Mesendoderm (in vitro differentiated cells): ENCODE measurements around the gene DNAH5.

Experiments
- DNase-seq: peaks from one replicate; pipeline ENCODE4 v3.0.0; 2013
- H2AK5ac ChIP-seq: 2 replicates; pipeline ENCODE4 v1.6.1; 2013; ENCODE audit warnings: low read length, inconsistent platforms
- H2BK120ac ChIP-seq: 2 replicates; pipeline ENCODE4 v1.6.1; 2013; ENCODE audit warnings: low read depth, mild to moderate bottlenecking, low read length, moderate library complexity, mixed read lengths
- H2BK15ac ChIP-seq: replicated peaks from 2 replicates; pipeline ENCODE4 v1.6.1; 2013; ENCODE audit warnings: low read depth, mild to moderate bottlenecking, moderate library complexity
- H2BK5ac ChIP-seq: 2 replicates; pipeline ENCODE4 v1.6.1; 2013; ENCODE audit warnings: low read length, inconsistent platforms
- H3K18ac ChIP-seq: 2 replicates; pipeline ENCODE4 v1.6.1; 2013; ENCODE audit warnings: mild to moderate bottlenecking, low read length, mixed read lengths
- H3K23ac ChIP-seq: one replicate; pipeline ENCODE4 v1.6.1; 2013; ENCODE audit warnings: low read length
- H3K27ac ChIP-seq: 2 replicates; pipeline ENCODE4 v1.5.1; 2013; ENCODE audit warnings: low read depth, mild to moderate bottlenecking, inconsistent platforms, low read length, moderate library complexity
- H3K27me3 ChIP-seq: 2 replicates; pipeline ENCODE4 v1.6.1; 2013; ENCODE audit warnings: low read length, control low read depth, mild to moderate bottlenecking, inconsistent platforms; ENCODE audit not compliant: insufficient read depth, poor library complexity
- H3K36me3 ChIP-seq: 2 replicates; pipeline ENCODE4 v1.6.1; 2013; ENCODE audit warnings: low read length, inconsistent platforms; ENCODE audit not compliant: control insufficient read depth, insufficient read depth
- H3K4ac ChIP-seq: one replicate; pipeline ENCODE4 v1.6.1; 2013; ENCODE audit warnings: low read depth, mild to moderate bottlenecking, low read length, moderate library complexity
- H3K4me1 ChIP-seq: 2 replicates; pipeline ENCODE4 v1.6.1; 2013; ENCODE audit warnings: low read depth, low read length, inconsistent platforms; ENCODE audit not compliant: control insufficient read depth
- H3K4me2 ChIP-seq: 2 replicates; pipeline ENCODE4 v1.6.1; 2013; ENCODE audit warnings: low read length
- H3K4me3 ChIP-seq: 2 replicates; pipeline ENCODE4 v1.5.1; 2013; ENCODE audit warnings: mild to moderate bottlenecking, low read length
- H3K56ac ChIP-seq: one replicate; pipeline ENCODE4 v1.6.1; 2013; ENCODE audit warnings: low read length
- H3K79me1 ChIP-seq: 2 replicates; pipeline ENCODE4 v1.6.1; 2013; ENCODE audit warnings: low read length, inconsistent platforms
- H3K79me2 ChIP-seq: 2 replicates; pipeline ENCODE4 v1.6.1; 2013; ENCODE audit warnings: mild to moderate bottlenecking, low read length; ENCODE audit not compliant: control insufficient read depth, insufficient read depth
- H3K9ac ChIP-seq: 2 replicates; pipeline ENCODE4 v1.6.1; 2013; ENCODE audit warnings: low read length, inconsistent platforms
- H4K5ac ChIP-seq: one replicate; pipeline ENCODE4 v1.6.1; 2013; ENCODE audit warnings: low read length
- H4K8ac ChIP-seq: one replicate; pipeline ENCODE4 v1.6.1; 2013; ENCODE audit warnings: low read depth, mild to moderate bottlenecking, control low read depth, low read length, moderate library complexity
- WGBS: extraction: QIAGEN DNeasy Blood & Tissue Kit; methylation state at CpG from one replicate; pipeline ENCODE4 v1.1.7; 2013; ENCODE audit warnings: low lambda C conversion rate, missing lambda C conversion rate; ENCODE audit not compliant: insufficient coverage; ENCODE audit errors: extremely low coverage; 5-methylcytosine and 5-hydroxymethylcytosine counted together

DNAH5 gene

DNA sequence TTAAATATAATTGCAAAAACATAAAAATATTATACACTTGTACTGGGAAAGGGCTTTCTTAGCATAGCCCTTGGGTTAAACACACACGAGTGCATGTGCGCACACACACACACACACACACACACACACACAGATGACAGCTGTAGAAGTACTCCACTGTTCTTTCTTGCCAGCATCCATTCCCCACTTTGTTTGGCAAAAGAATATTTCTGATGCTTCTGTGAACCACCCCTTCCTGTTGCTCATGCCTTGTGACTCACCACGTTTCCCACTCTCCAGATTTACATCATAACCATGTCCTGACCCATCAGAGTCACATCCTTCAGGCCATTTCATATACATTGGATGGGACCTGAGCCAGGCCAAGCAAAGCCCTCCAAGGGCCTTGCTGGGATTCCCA, 280.1 kb downstream of the DNAH5 start:
- Histone ChIP-seq H4K8ac (no peak overlapping the region), H3K79me2 (no peaks in the 10 kb centered on the region), H2BK15ac (no peak overlapping the region), H3K27ac (no peak overlapping the region), H3K4me3 (no peak overlapping the region), H3K9ac (no peak overlapping the region), H3K18ac (no peak overlapping the region), H4K5ac (no peak overlapping the region), H3K4me1 (no peaks in the 10 kb centered on the region), H3K23ac (no peak overlapping the region), H2AK5ac (no peak overlapping the region), H3K56ac (no peak overlapping the region), H3K36me3 (no peaks in the 10 kb centered on the region), H3K27me3 (no peaks in the 10 kb centered on the region), H3K79me1 (no peaks in the 10 kb centered on the region), H3K4ac (no peak overlapping the region), H2BK5ac (no peak overlapping the region), H2BK120ac (no peak overlapping the region), H3K4me2 (no peak overlapping the region)
- WGBS = no CpG with 5 or more reads among the region's 3 CpGs
- no peak for DNase-seq

DNA sequence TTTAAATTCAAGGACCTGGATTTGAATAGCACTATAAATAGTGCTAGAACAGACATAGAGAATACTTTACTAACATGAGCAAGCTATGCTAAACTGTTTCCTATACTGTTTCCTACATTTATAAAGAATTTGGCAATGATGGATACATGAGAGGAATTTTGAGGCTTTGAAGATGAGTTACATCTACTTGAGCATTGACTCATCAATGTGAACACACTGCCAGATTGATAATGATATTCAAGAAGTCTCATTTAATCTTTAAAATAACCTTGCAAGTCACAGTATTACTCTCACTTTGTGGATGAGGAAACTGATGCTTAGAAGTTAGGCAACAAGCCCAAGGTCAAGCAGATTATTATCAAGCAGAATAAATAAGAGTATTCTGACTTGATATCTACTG, 281.9 kb downstream of the DNAH5 start:
- H2BK5ac ChIP-seq = no peak overlapping the region
- no peak overlapping the region for H2BK120ac ChIP-seq
- H3K56ac ChIP-seq = no peak overlapping the region
- no peak for DNase-seq
- no peak overlapping the region for H4K5ac ChIP-seq
- no peaks in the 10 kb centered on the region for H3K27me3 ChIP-seq
- H3K23ac ChIP-seq = no peak overlapping the region
- H3K4me2 ChIP-seq = no peak overlapping the region
- no peak overlapping the region for H3K4me3 ChIP-seq
- no peak overlapping the region for H2BK15ac ChIP-seq
- H4K8ac ChIP-seq = no peak overlapping the region
- H3K79me1 ChIP-seq = no peaks in the 10 kb centered on the region
- no peaks in the 10 kb centered on the region for H3K36me3 ChIP-seq
- no peak overlapping the region for H3K18ac ChIP-seq
- no peak overlapping the region for H3K27ac ChIP-seq
- no peak overlapping the region for H2AK5ac ChIP-seq
- H3K4me1 ChIP-seq = no peaks in the 10 kb centered on the region
- no peaks in the 10 kb centered on the region for H3K79me2 ChIP-seq
- H3K4ac ChIP-seq = no peak overlapping the region
- H3K9ac ChIP-seq = no peak overlapping the region

DNA sequence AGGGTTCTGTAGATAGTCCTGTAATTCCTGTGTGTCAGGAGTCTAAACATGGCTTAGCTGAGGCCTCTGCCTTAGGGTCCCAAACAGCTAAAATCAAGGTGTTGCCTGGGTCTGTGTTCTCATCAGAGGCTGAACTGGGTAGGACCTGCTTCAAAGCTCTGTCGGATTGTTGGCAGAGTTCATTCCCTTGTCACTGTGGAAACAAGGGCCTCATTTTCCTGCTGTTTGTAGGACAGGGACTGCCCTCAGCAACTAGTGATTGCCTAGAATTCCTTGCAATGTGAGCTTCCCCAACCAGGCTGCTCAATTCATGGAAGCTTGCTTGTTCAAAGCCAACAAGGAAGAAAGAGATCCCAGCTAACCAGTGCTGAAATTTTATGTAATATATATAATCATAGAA, 283.2 kb downstream of the DNAH5 start:
- Histone ChIP-seq H2AK5ac (no peak overlapping the region), H3K4me1 (no peaks in the 10 kb centered on the region), H3K4me3 (no peak overlapping the region), H3K4me2 (no peak overlapping the region), H3K79me1 (no peaks in the 10 kb centered on the region), H3K23ac (no peak overlapping the region), H3K36me3 (no peaks in the 10 kb centered on the region), H3K4ac (no peak overlapping the region), H3K56ac (no peak overlapping the region), H3K27me3 (no peaks in the 10 kb centered on the region), H2BK120ac (no peak overlapping the region), H3K9ac (no peak overlapping the region), H3K27ac (no peak overlapping the region), H3K79me2 (no peaks in the 10 kb centered on the region), H2BK15ac (no peak overlapping the region), H4K8ac (no peak overlapping the region), H2BK5ac (no peak overlapping the region), H4K5ac (no peak overlapping the region), H3K18ac (no peak overlapping the region)
- peak; percentile 2 for DNase-seq
- no CpG with 5 or more reads among the region's 1 CpG for WGBS

DNA sequence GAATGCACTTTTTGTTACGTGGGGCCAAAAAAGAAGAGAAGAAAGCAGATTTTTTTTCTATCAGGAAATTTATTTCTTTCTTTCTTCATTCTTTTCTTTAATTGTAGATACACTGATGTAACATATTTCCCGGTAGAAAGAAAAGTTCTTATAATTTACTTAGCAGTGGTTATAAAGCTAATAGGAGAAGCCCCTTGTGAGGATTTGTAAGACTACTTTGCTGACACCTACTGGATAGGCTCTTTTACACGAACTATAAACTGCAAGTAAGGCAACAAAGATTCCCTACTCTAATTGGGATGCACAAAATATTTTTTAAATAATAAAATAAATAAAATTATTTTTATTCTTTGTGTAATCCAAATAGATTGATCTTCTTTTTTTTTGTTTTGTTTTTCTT, 284.4 kb downstream of the DNAH5 start:
- no CpG with 5 or more reads among the region's 3 CpGs for WGBS
- H3K4me3 ChIP-seq = no peak overlapping the region
- no peak overlapping the region for H2BK15ac ChIP-seq

DNA sequence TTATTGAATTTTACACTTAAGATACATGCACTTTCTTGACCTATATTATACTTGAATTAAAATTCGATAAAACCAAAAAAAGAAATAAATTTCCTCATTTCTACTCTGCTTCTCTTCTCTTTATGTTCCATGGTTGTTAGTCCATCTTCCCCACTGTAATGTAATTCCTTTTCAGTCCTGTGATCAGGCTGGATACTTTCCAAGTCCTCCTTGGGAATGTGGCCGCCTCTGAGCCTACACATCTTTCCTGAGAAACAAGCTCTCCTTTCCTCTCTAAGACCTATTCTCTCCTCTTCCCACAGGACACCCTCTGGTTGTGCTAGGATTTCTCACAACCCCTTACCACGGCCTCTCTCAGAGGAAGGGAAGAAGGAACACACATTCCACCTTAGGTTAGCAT, 285.1 kb downstream of the DNAH5 start:
- H3K56ac ChIP-seq = no peak overlapping the region
- no peak overlapping the region for H4K5ac ChIP-seq
- H2BK120ac ChIP-seq = no peak overlapping the region
- H3K79me2 ChIP-seq = no peaks in the 10 kb centered on the region
- H2AK5ac ChIP-seq = no peak overlapping the region
- no peaks in the 10 kb centered on the region for H3K4me1 ChIP-seq
- no peak overlapping the region for H2BK5ac ChIP-seq
- no peak overlapping the region for H4K8ac ChIP-seq
- H3K27me3 ChIP-seq = no peaks in the 10 kb centered on the region
- H3K79me1 ChIP-seq = no peaks in the 10 kb centered on the region
- H3K4me2 ChIP-seq = no peak overlapping the region
- no peak overlapping the region for H3K23ac ChIP-seq
- H3K18ac ChIP-seq = no peak overlapping the region
- H3K27ac ChIP-seq = no peak overlapping the region
- no peak overlapping the region for H3K4me3 ChIP-seq
- H2BK15ac ChIP-seq = no peak overlapping the region
- H3K4ac ChIP-seq = no peak overlapping the region
- H3K36me3 ChIP-seq = no peaks in the 10 kb centered on the region
- WGBS = no CpG with 5 or more reads among the region's 3 CpGs
- H3K9ac ChIP-seq = no peak overlapping the region
- no peak for DNase-seq

More for the DNA sequence above, 284.4 kb downstream of the DNAH5 start:
- Histone ChIP-seq H2BK120ac (no peak overlapping the region), H3K36me3 (no peaks in the 10 kb centered on the region), H2AK5ac (no peak overlapping the region), H3K9ac (no peak overlapping the region), H3K79me2 (no peaks in the 10 kb centered on the region), H3K27me3 (no peaks in the 10 kb centered on the region), H3K4ac (no peak overlapping the region), H3K4me1 (no peaks in the 10 kb centered on the region), H2BK5ac (no peak overlapping the region), H3K4me2 (no peak overlapping the region), H3K56ac (no peak overlapping the region), H3K18ac (no peak overlapping the region), H4K5ac (no peak overlapping the region), H4K8ac (no peak overlapping the region), H3K79me1 (no peaks in the 10 kb centered on the region), H3K27ac (no peak overlapping the region), H3K23ac (no peak overlapping the region)
- peak; percentile 45 for DNase-seq

DNA sequence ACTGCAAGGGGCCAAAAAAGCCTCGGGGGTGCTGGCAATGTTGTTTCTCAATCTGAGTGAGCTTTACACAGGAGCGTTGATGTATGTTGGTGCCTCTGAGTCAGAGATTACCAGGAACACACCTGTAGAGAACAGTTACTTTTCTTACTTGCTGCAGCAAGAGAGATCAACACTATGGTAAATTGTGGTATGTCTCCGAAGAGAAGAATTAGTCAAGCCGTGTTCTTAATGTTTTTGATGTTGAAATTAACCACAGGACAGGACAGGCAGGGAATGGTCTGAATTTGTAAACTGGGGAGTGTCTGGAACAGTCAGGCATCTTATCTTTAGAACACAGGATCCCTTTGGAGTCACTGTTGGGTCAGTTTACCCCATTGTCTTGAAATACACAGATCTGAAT, 285.7 kb downstream of the DNAH5 start:
- Histone ChIP-seq H3K4ac (no peak overlapping the region), H3K36me3 (no peaks in the 10 kb centered on the region), H2BK15ac (no peak overlapping the region), H3K4me2 (no peak overlapping the region), H2BK120ac (no peak overlapping the region), H2AK5ac (no peak overlapping the region), H3K79me2 (no peaks in the 10 kb centered on the region), H3K56ac (no peak overlapping the region), H3K27me3 (no peaks in the 10 kb centered on the region), H3K4me3 (no peak overlapping the region), H3K79me1 (no peaks in the 10 kb centered on the region), H3K27ac (no peak overlapping the region), H2BK5ac (no peak overlapping the region), H3K18ac (no peak overlapping the region), H3K9ac (no peak overlapping the region), H3K23ac (no peak overlapping the region), H3K4me1 (no peaks in the 10 kb centered on the region), H4K8ac (no peak overlapping the region), H4K5ac (no peak overlapping the region)
- no peak for DNase-seq
- WGBS = no CpG with 5 or more reads among the region's 4 CpGs
